Osteocyte (in vitro differentiated cells): Measurements from ENCODE around the gene LRRC57. TPM values are rescaled to one million over a fixed set of nuclear protein-coding genes. Genes with fewer than 3 reads are reported as not detected.

ENCODE experiments used
- DNase-seq: peaks from one replicate; pipeline ENCODE4 v3.0.0; 2021; ENCODE audit warnings: mixed read lengths; ENCODE audit not compliant: unreplicated experiment; ENCODE audit errors: extremely low spot score
- H3K27ac Mint-ChIP-seq: one replicate; pipeline ENCODE4 v1.8.0; 2021; ENCODE audit warnings: mild to moderate bottlenecking, mixed read lengths; ENCODE audit not compliant: unreplicated experiment
- H3K27me3 Mint-ChIP-seq: one replicate; pipeline ENCODE4 v1.8.0; 2021; ENCODE audit warnings: mixed read lengths; ENCODE audit not compliant: unreplicated experiment
- H3K36me3 Mint-ChIP-seq: one replicate; pipeline ENCODE4 v1.8.0; 2021; ENCODE audit warnings: mixed read lengths; ENCODE audit not compliant: unreplicated experiment
- H3K4me1 Mint-ChIP-seq: one replicate; pipeline ENCODE4 v1.8.0; 2021; ENCODE audit warnings: mixed read lengths; ENCODE audit not compliant: unreplicated experiment
- H3K4me3 Mint-ChIP-seq: one replicate; pipeline ENCODE4 v1.8.0; 2021; ENCODE audit warnings: mild to moderate bottlenecking, moderate library complexity, mixed read lengths; ENCODE audit not compliant: unreplicated experiment
- H3K9me3 Mint-ChIP-seq: one replicate; pipeline ENCODE4 v1.8.0; 2021; ENCODE audit warnings: mixed read lengths; ENCODE audit not compliant: unreplicated experiment
- total RNA-seq: library from RNA; stranded (reverse); gene quantifications from 2 replicates; pipeline ENCODE4 v1.2.1, GENCODE V29; 2021
- TF ChIP-seq, protein P1 (sequence below): fragments of 200-600 bp; sonication (generic); IDR thresholded peaks from 2 replicates; pipeline ENCODE4 v1.5.0; 2021; ENCODE audit warnings: antibody characterized with exemption, mild to moderate bottlenecking, moderate library complexity

LRRC57 gene
- total RNA-seq, 1 donor from 2014 or later, result 38.9 TPM

DNA sequence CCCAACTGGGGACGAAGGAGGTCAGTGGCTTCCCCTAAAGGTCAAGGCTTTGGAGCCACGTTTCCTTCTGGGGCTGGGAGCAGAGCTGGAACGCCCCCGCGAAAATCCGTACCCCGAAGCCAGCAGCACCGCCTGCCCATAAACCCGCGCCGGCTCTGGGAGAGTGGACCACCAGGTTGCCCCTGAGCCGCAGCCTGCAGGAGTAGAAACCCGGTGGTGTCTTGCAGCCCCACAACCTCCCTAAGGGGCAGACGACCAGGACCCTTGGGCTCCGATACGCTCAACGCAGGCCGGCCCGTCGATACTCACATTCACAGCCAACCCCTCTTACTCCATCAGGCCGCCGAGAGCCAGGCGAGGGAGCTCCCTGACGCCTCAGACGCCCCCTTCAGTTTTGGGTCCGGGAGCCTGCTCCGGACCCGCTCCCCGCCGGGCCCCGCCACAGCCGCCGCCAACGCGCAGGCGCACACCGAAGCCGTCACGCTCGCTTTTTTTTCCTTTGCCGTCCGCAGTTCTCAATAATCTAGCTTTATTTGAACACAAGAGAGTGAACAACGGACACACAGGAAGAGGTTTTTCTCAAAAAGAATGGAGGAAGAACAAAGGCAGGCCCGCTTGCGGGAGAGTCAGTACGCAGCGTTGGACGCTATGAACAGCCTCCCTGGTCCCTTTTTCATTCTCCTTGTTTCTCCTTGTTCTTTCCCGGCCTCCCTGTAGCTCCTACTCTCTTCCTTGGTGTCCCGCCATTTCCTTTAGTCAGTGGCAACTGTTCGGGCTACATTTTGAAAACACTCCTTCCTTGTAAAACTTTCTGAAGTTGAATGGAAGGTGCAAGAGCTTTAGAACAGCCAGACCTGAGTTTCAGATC lies 57.7 kb downstream of the LRRC57 start, which contains the start of gene ZNF106:
TSS of gene ZNF106 (minus strand) at position 471 of the 868 bp plus-strand sequence. CDS start 18,852 bp downstream, outside the sequence.
- DNase-seq, result peak; percentile 97
- Mint-ChIP-seq H3K4me3 (peak within 1 kb of the TSS; percentile 95), H3K27me3 (no peaks in the 10 kb centered on the region), H3K9me3 (no peaks in the 10 kb centered on the region), H3K4me1 (peaks cover 49% of the 10 kb centered on the region), H3K27ac (peak within 1 kb of the TSS; percentile 100), H3K36me3 (no peaks in the 10 kb centered on the region)
- TF ChIP-seq, protein P1, sequence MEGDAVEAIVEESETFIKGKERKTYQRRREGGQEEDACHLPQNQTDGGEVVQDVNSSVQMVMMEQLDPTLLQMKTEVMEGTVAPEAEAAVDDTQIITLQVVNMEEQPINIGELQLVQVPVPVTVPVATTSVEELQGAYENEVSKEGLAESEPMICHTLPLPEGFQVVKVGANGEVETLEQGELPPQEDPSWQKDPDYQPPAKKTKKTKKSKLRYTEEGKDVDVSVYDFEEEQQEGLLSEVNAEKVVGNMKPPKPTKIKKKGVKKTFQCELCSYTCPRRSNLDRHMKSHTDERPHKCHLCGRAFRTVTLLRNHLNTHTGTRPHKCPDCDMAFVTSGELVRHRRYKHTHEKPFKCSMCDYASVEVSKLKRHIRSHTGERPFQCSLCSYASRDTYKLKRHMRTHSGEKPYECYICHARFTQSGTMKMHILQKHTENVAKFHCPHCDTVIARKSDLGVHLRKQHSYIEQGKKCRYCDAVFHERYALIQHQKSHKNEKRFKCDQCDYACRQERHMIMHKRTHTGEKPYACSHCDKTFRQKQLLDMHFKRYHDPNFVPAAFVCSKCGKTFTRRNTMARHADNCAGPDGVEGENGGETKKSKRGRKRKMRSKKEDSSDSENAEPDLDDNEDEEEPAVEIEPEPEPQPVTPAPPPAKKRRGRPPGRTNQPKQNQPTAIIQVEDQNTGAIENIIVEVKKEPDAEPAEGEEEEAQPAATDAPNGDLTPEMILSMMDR, result no peak

DNA sequence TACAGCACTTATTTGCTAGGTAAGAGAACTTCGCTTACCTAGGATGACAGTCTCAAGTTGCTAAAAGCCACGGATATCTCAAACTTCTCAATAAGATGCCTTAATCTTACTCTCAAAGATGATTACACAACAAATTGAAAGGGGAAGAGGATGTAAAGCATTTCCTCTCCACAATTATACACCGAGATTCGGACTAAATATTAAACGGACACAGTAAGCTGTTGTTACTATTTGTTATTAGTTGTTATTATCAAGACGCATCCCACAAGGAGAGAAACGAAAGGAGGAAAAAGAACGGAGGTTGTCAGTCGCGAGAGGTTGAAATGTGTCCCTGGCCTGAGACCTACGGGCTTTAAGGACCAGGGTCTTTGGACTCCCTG lies 58.3 kb downstream of the LRRC57 start:
- Mint-ChIP-seq H3K27ac (peak overlapping the region; percentile 100), H3K36me3 (peaks cover 2% of the 10 kb centered on the region), H3K9me3 (no peaks in the 10 kb centered on the region), H3K4me3 (peak overlapping the region; percentile 95), H3K4me1 (peaks cover 44% of the 10 kb centered on the region), H3K27me3 (no peaks in the 10 kb centered on the region)
- no peak for DNase-seq
- TF ChIP-seq, protein P1, result no peak

Other genes starting within 250 kb of the LRRC57 start
- gene CAPN3, start 189.3 kb downstream of the LRRC57 start, total RNA-seq, result 5.1 and 5.6 TPM in 2 replicates
- gene ZNF106, start 57.7 kb downstream of the LRRC57 start, total RNA-seq, result 59.6 and 59.7 TPM in 2 replicates
- gene SNAP23, start 53.2 kb downstream of the LRRC57 start, total RNA-seq, result 72.7 and 84.7 TPM in 2 replicates
- gene HAUS2, start within 50 bp of the LRRC57 start, total RNA-seq, result 19.2 and 23.8 TPM in 2 replicates
- gene STARD9, start 26.8 kb upstream of the LRRC57 start, total RNA-seq, result 23.6 and 24.4 TPM in 2 replicates
- gene CDAN1, start 188.3 kb upstream of the LRRC57 start, total RNA-seq, result 15.6 and 24.0 TPM in 2 replicates